ENCODE data around the gene PTGES2.

PTGES2 gene

GRCh38 chr9:128127568-128127989, at the start of gene PTGES2:
Gene PTGES2, minus strand, starts transcription at chr9:128127729. Its CDS starts 12 bp downstream, at chr9:128127717.
- DNase-seq (ENCODE audit: low spot score) = peak; percentile 78

- no peak for DNase-seq (ENCODE audit: low spot score)
Observed at GRCh38 chr9:128175726-128176125, 48.2 kb upstream of the PTGES2 start.

- no peak for DNase-seq (ENCODE audit: low spot score)
Observed at GRCh38 chr9:128175102-128175563, 47.6 kb upstream of the PTGES2 start.

GRCh38 chr9:128174062-128174461, 46.5 kb upstream of the PTGES2 start:
- no peak for DNase-seq (ENCODE audit: low spot score)

- DNase-seq (ENCODE audit: low spot score) = no peak
Observed at GRCh38 chr9:128169925-128170324, 42.4 kb upstream of the PTGES2 start.

GRCh38 chr9:128169492-128169891, 42.0 kb upstream of the PTGES2 start:
- no peak for DNase-seq (ENCODE audit: low spot score)

- DNase-seq (ENCODE audit: low spot score) = no peak
Observed at GRCh38 chr9:128168731-128169308, 41.3 kb upstream of the PTGES2 start.

- DNase-seq (ENCODE audit: low spot score) = no peak
Observed at GRCh38 chr9:128167209-128167608, 39.7 kb upstream of the PTGES2 start.

- DNase-seq (ENCODE audit: low spot score) = no peak
Observed at GRCh38 chr9:128166169-128166568, 38.6 kb upstream of the PTGES2 start.

GRCh38 chr9:128164307-128164885, 36.9 kb upstream of the PTGES2 start:
- DNase-seq (ENCODE audit: low spot score) = no peak

GRCh38 chr9:128163523-128164306, 36.2 kb upstream of the PTGES2 start:
- no peak for DNase-seq (ENCODE audit: low spot score)

- no peak for DNase-seq (ENCODE audit: low spot score)
Observed at GRCh38 chr9:128163027-128163515, 35.5 kb upstream of the PTGES2 start.

GRCh38 chr9:128162215-128163026, 34.9 kb upstream of the PTGES2 start:
- DNase-seq (ENCODE audit: low spot score) = no peak

GRCh38 chr9:128161215-128161902, 33.8 kb upstream of the PTGES2 start:
- no peak for DNase-seq (ENCODE audit: low spot score)

- peak; percentile 56 for DNase-seq (ENCODE audit: low spot score)
Observed at GRCh38 chr9:128160603-128160987, 33.1 kb upstream of the PTGES2 start.

- DNase-seq (ENCODE audit: low spot score) = peak; percentile 99
Observed at GRCh38 chr9:128159784-128160602, 32.5 kb upstream of the PTGES2 start, which contains the start of gene BBLN. Gene BBLN, plus strand, starts transcription at chr9:128160265. Its CDS starts 143 bp downstream, at chr9:128160408.

- DNase-seq (ENCODE audit: low spot score) = no peak
Observed at GRCh38 chr9:128159522-128159783, 31.9 kb upstream of the PTGES2 start.

GRCh38 chr9:128155736-128156500, 28.4 kb upstream of the PTGES2 start:
- no peak for DNase-seq (ENCODE audit: low spot score)

- DNase-seq (ENCODE audit: low spot score) = no peak
Observed at GRCh38 chr9:128153947-128154695, 26.6 kb upstream of the PTGES2 start.

Measured in iPS-NIHi11 (cell line).